Mucosa of descending colon (tissue), 3 donors: Measurements from ENCODE around the gene SHC3. TPM values are rescaled to one million over a fixed set of nuclear protein-coding genes. Genes with fewer than 3 reads are reported as not detected.

Source experiments
- ATAC-seq: fragments of 200-7000 bp; cut with Tn5 transposase; one replicate; pipeline ENCODE4 v1.9.1; 2020; ENCODE audit warnings: mild to moderate bottlenecking, moderate library complexity
- DNase-seq, 3 donors: peaks; one replicate each; pipeline ENCODE4 v3.0.0-alpha.2; 2020
- H3K36me3 ChIP-seq: fragments of 200-600 bp; one replicate; pipeline ENCODE4 v1.8.0; 2021; ENCODE audit warnings: low read depth, mild to moderate bottlenecking
- H3K4me1 ChIP-seq: fragments of 200-600 bp; one replicate; pipeline ENCODE4 v1.8.0; 2021; ENCODE audit warnings: low read depth, mild to moderate bottlenecking
- H3K4me3 ChIP-seq: fragments of 200-600 bp; one replicate; pipeline ENCODE4 v1.8.0; 2021; ENCODE audit warnings: mild to moderate bottlenecking
- H3K9me3 ChIP-seq: fragments of 200-600 bp; one replicate; pipeline ENCODE4 v1.8.0; 2021; ENCODE audit warnings: mild to moderate bottlenecking
- intact Hi-C, 2 donors: fragments of 100-400 bp; cut with DNase I in 1 of 2; cut with micrococcal nuclease in 1 of 2; formaldehyde crosslinking; loops; one replicate each; pipeline versions ENCODE4 v1.11.0 to v1.11.1; 2022; cut with DNase I, micrococcal nuclease
- total RNA-seq, 3 donors: library from RNA; stranded (reverse); fragmentation: NEBNext Ultra II Directional in 2 of 3; extraction: Animal tissue kit (Norgen Biotek cat#: 25700) in 2 of 3; gene quantifications; one replicate each; pipeline versions ENCODE4 v1.2.1 to v1.2.4, GENCODE V29; 2021 to 2023
- TF ChIP-seq, protein P1 (sequence below): fragments of 200-600 bp; IDR thresholded peaks from one replicate; pipeline ENCODE4 v1.8.0; 2022; ENCODE audit warnings: antibody characterized with exemption, mild to moderate bottlenecking
- donor health status: DM: no; HTN: no; CAD: no; lungs with moderate emphysema.
- donor health status: DM: no; HTN: no; CAD: no.
- donor health status: DM: no; HTN: yes; CAD: no.

Gene SHC3
- total RNA-seq, 3 donors from 2014 or later = 0.35 to 4.8 (median 1.5) TPM

DNA sequence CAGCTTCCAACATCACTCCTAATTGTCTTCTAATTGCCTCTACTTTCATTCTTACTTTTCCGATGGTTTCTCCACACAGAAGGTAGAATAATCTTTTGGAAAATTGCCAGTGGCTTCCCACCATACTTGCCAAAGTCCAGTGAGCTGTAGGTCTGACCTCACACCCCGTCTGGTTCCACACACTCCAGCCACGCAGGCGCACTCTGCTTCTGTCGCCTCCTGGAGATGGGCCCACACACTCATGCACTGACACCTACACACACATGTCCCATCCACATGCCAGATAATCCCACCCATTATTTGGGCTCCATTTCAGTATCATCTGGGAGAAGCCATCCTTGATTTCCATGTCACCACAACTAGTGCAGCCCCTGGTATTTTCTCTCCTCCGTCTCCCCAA lies 12.7 kb downstream of the SHC3 start:
- Histone ChIP-seq H3K36me3 (no peaks in the 10 kb centered on the region), H3K4me3 (no peak overlapping the region), H3K9me3 (no peaks in the 10 kb centered on the region), H3K4me1 (no peaks in the 10 kb centered on the region)
- ATAC-seq (no peak), DNase-seq (no peak)
- intact Hi-C loops = no loop called here
- TF ChIP-seq, protein P1, sequence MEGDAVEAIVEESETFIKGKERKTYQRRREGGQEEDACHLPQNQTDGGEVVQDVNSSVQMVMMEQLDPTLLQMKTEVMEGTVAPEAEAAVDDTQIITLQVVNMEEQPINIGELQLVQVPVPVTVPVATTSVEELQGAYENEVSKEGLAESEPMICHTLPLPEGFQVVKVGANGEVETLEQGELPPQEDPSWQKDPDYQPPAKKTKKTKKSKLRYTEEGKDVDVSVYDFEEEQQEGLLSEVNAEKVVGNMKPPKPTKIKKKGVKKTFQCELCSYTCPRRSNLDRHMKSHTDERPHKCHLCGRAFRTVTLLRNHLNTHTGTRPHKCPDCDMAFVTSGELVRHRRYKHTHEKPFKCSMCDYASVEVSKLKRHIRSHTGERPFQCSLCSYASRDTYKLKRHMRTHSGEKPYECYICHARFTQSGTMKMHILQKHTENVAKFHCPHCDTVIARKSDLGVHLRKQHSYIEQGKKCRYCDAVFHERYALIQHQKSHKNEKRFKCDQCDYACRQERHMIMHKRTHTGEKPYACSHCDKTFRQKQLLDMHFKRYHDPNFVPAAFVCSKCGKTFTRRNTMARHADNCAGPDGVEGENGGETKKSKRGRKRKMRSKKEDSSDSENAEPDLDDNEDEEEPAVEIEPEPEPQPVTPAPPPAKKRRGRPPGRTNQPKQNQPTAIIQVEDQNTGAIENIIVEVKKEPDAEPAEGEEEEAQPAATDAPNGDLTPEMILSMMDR = no peak

DNA sequence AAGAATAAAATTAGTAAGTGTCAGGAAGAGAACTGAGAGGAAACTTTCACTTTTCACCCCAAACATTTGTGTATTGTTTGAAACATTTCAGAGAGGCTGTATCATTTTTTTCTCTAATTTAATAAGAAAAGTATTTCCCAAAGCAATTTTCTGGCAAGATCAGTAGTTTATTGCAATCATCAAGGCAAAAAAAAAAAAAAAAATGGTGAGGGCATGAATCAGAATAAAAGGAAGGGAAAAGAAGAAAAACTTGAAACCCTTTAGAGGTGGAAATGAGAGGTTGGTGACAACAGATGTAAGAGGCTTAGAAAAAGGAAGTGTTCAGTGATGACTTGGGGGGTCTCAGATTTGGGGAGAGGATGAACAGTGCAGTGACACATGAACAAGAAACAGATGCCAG lies 13.3 kb downstream of the SHC3 start:
- no peaks in the 10 kb centered on the region for H3K9me3 ChIP-seq
- ATAC-seq (no peak), DNase-seq (no peak)
- H3K4me3 ChIP-seq = no peak overlapping the region
- intact Hi-C loops = no loop called here
- H3K36me3 ChIP-seq = no peaks in the 10 kb centered on the region
- TF ChIP-seq, protein P1 = no peak
- H3K4me1 ChIP-seq = no peaks in the 10 kb centered on the region

DNA sequence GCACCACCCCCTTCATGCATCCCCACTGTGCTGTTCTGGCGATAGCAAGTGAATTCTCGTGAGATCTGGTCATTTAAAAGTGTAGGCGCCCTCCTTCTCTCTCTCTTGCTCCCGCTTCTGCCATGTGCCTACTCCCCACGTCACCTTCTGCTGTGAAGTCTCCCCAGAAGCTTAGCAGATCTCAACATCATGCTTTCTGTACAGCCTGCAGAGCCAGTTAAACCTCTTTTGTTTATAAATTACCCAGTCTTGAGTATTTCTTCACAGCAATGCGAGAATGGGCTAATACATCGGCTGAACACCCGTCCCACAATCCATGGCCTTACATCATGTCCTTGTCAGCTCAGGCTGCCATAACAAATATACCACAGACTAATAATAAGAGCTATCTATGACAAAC lies 17.4 kb downstream of the SHC3 start:
- TF ChIP-seq, protein P1 = no peak
- Histone ChIP-seq H3K4me1 (no peaks in the 10 kb centered on the region), H3K4me3 (no peak overlapping the region), H3K36me3 (no peaks in the 10 kb centered on the region), H3K9me3 (no peaks in the 10 kb centered on the region)
- ATAC-seq = no peak
- intact Hi-C loops = no loop called here
- DNase-seq = no peak

DNA sequence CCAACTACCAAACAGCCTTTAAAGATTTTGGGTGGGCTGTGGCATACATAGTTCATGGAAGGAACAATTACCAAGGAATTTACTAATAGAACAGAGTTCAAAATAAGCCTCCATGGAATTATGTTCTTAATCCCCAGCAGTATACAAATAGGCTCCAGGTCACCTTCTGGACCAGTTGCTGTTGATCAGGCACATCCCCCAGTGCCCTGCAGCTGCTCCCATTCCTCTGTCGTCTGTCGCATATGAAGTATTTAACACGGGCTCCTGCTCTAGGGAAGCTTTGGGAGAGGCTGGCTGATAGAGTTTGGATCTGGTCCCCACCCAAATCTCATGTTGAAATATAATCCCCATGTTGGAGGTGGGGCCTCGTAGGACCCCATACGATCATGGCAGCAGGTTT lies 17.8 kb downstream of the SHC3 start:
- no peak for DNase-seq
- intact Hi-C loops = no loop called here
- Histone ChIP-seq H3K4me3 (no peak overlapping the region), H3K36me3 (no peaks in the 10 kb centered on the region), H3K4me1 (no peaks in the 10 kb centered on the region), H3K9me3 (no peaks in the 10 kb centered on the region)
- no peak for ATAC-seq
- TF ChIP-seq, protein P1 = no peak

DNA sequence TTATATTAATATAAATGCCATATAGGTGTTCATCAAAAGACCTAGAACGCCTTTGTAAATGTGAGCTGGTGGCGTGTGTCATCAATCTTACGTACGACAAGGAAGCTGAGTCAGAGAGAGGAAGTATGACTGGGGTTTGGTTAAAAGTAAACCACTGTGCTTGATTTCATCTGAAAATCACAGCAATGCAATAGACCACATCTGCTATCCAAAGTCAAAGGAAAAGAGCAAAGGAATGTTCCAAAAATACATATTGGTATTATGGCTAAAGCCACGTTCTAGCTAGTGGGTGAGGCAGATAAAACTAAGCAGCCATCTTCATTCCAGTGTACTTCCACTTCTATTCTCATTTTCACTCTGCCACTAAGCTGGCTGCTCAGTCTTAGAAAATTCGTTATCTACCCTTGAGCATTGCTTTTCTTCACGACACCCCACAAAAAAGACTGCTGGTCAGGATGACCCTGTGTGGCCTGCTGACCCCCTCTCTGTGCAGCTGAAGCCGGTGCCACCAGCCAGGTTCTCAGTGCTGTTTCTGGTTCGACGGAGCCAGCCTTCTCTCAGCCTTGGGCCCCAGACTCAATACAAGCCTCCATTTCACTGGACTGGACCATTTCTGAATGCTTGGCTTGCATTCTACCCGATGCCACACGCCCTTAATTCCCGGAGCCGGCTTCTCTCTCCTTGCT lies 23.8 kb downstream of the SHC3 start:
- no peak overlapping the region for H3K4me3 ChIP-seq
- no peaks in the 10 kb centered on the region for H3K36me3 ChIP-seq
- ATAC-seq (no peak), DNase-seq (no peak)
- intact Hi-C loops = no loop called here
- TF ChIP-seq, protein P1 = no peak
- no peaks in the 10 kb centered on the region for H3K4me1 ChIP-seq
- H3K9me3 ChIP-seq = no peaks in the 10 kb centered on the region

DNA sequence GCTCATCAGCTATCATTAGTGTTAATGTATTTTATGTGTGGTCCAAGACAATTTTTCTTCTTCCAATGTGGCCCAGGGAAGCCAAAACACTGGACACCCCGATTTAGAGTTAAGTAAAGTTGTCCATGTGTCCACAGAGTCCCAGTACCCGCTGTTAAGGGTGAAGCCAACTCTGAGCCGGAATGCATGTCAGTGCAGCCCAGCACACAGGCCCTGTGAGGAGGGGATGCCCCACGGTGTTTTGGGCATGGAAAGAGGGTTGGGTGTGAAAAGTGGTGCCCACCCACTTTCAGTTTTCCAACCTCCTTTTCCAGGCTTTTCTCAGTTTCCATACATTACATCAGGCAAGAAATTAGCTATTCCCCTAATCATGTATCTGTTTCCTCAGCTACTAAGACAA lies 24.4 kb downstream of the SHC3 start:
- Histone ChIP-seq H3K36me3 (no peaks in the 10 kb centered on the region), H3K4me1 (no peaks in the 10 kb centered on the region), H3K9me3 (no peaks in the 10 kb centered on the region), H3K4me3 (no peak overlapping the region)
- DNase-seq = no peak
- intact Hi-C loops = no loop called here
- TF ChIP-seq, protein P1 = no peak
- no peak for ATAC-seq
